WTC11 (cell line): ENCODE measurements around the gene PTPRT. TPM values are rescaled to one million over a fixed set of nuclear protein-coding genes. Genes with fewer than 3 reads are reported as not detected.

Source experiments
- ATAC-seq: fragments of 200-7000 bp; cut with Tn5 transposase; 2 replicates; pipeline ENCODE4 v1.10.0; 2021; ENCODE audit warnings: mild to moderate bottlenecking, moderate library complexity
- CTCF ChIA-PET: fragments of 300-600 bp; sonication (Branson Sonifier 250); formaldehyde crosslinking; loops from one replicate; lab custom pipeline; 2021; ENCODE audit warnings: antibody characterized with exemption; lab: Charles Lee
- POLR2A ChIA-PET: fragments of 350-600 bp; sonication (Branson Sonifier 250); formaldehyde crosslinking; loops from one replicate; lab custom pipeline; 2021; ENCODE audit warnings: antibody characterized with exemption; lab: Charles Lee
- DNase-seq: peaks from one replicate; pipeline ENCODE4 v3.0.0; 2021; ENCODE audit warnings: low spot score
- H3K27ac Mint-ChIP-seq: 2 replicates; pipeline ENCODE4 v1.8.0; 2021; ENCODE audit warnings: mixed read lengths
- H3K27me3 Mint-ChIP-seq: 2 replicates; pipeline ENCODE4 v1.8.0; 2021; ENCODE audit warnings: low read depth, mild to moderate bottlenecking, moderate library complexity, mixed read lengths
- H3K36me3 Mint-ChIP-seq: 2 replicates; pipeline ENCODE4 v1.8.0; 2021; ENCODE audit warnings: mixed read lengths
- H3K4me1 Mint-ChIP-seq: 2 replicates; pipeline ENCODE4 v1.8.0; 2022; ENCODE audit warnings: mixed read lengths
- H3K4me3 Mint-ChIP-seq: 2 replicates; pipeline ENCODE4 v1.8.0; 2021; ENCODE audit warnings: mild to moderate bottlenecking, moderate library complexity, mixed read lengths
- H3K9me3 Mint-ChIP-seq: 2 replicates; pipeline ENCODE4 v1.8.0; 2021; ENCODE audit warnings: mixed read lengths
- AR ChIP-seq: fragments of 250-450 bp; sonication (Bioruptor Pico); IDR thresholded peaks from 2 replicates; pipeline ENCODE4 v1.9.0; 2021; ENCODE audit warnings: mild to moderate bottlenecking
- E2F1 ChIP-seq: sonication (generic); formaldehyde crosslinking; IDR thresholded peaks from 2 replicates; pipeline ENCODE4 v1.8.0; 2022; ENCODE audit warnings: mild to moderate bottlenecking, missing genetic modification reagents
- ERG ChIP-seq: fragments of 250-450 bp; sonication (Bioruptor Pico); IDR thresholded peaks from 2 replicates; pipeline ENCODE4 v1.8.0; 2021; ENCODE audit warnings: mild to moderate bottlenecking
- FOXP4 ChIP-seq: sonication (generic); formaldehyde crosslinking; IDR thresholded peaks from 2 replicates; pipeline ENCODE4 v1.8.0; 2022; ENCODE audit warnings: mild to moderate bottlenecking, missing genetic modification reagents
- GRHL2 ChIP-seq: fragments of 250-450 bp; sonication (Bioruptor Pico); IDR thresholded peaks from 2 replicates; pipeline ENCODE4 v1.8.0; 2022; ENCODE audit warnings: mild to moderate bottlenecking, moderate library complexity; ENCODE audit not compliant: insufficient replicate concordance, severe bottlenecking
- HMGXB4 ChIP-seq: sonication (generic); formaldehyde crosslinking; IDR thresholded peaks from 2 replicates; pipeline ENCODE4 v1.8.1; 2023; ENCODE audit warnings: mild to moderate bottlenecking, moderate library complexity, missing genetic modification reagents
- NR1H2 ChIP-seq: sonication (generic); formaldehyde crosslinking; IDR thresholded peaks from 2 replicates; pipeline ENCODE4 v1.9.0; 2021; ENCODE audit warnings: mild to moderate bottlenecking, moderate library complexity, missing genetic modification reagents
- NR2C2 ChIP-seq: sonication (generic); formaldehyde crosslinking; IDR thresholded peaks from 2 replicates; pipeline ENCODE4 v1.8.0; 2022; ENCODE audit warnings: mild to moderate bottlenecking, missing genetic modification reagents
- SOX15 ChIP-seq: fragments of 250-450 bp; sonication (Bioruptor Pico); IDR thresholded peaks from 2 replicates; pipeline ENCODE4 v1.9.0; 2021; ENCODE audit warnings: mild to moderate bottlenecking
- SP1 ChIP-seq: sonication (generic); formaldehyde crosslinking; conservative IDR thresholded peaks from 2 replicates; pipeline ENCODE4 v1.8.1; 2022; ENCODE audit warnings: missing genetic modification reagents
- TEAD1 ChIP-seq: sonication (generic); formaldehyde crosslinking; IDR thresholded peaks from 2 replicates; pipeline ENCODE4 v1.8.0; 2022; ENCODE audit warnings: mild to moderate bottlenecking, missing genetic modification reagents
- USF2 ChIP-seq: sonication (generic); formaldehyde crosslinking; IDR thresholded peaks from 2 replicates; pipeline ENCODE4 v1.8.1; 2023; ENCODE audit warnings: mild to moderate bottlenecking, missing genetic modification reagents, moderate library complexity
- ZMAT4 ChIP-seq: fragments of 250-450 bp; sonication (Bioruptor Pico); IDR thresholded peaks from 2 replicates; pipeline ENCODE4 v1.9.0; 2021; ENCODE audit warnings: mild to moderate bottlenecking
- ZNF263 ChIP-seq: sonication (generic); formaldehyde crosslinking; IDR thresholded peaks from 2 replicates; pipeline ENCODE4 v1.8.1; 2022; ENCODE audit warnings: low read depth, mild to moderate bottlenecking, moderate library complexity, missing genetic modification reagents
- ZNF416 ChIP-seq: fragments of 250-450 bp; sonication (Bioruptor Pico); IDR thresholded peaks from 2 replicates; pipeline ENCODE4 v1.9.0; 2021; ENCODE audit warnings: mild to moderate bottlenecking, inconsistent platforms
- ZNF425 ChIP-seq: fragments of 250-450 bp; sonication (Bioruptor Pico); conservative IDR thresholded peaks from 2 replicates; pipeline ENCODE4 v1.9.0; 2021; ENCODE audit warnings: mild to moderate bottlenecking
- total RNA-seq: library from RNA; stranded (reverse); gene quantifications from 3 replicates; pipeline ENCODE4 v1.2.3, GENCODE V29; 2021

PTPRT gene
- total RNA-seq, 1 experiment from 2014 or later = 1.1 TPM

GRCh38 chr20:42752620-42753019 lies 437.1 kb downstream of the PTPRT start:
- ChIA-PET CTCF (no interaction called here), POLR2A (no interaction called here)
- DNase-seq = no peak
- no peak for ATAC-seq
- TF ChIP-seq TEAD1 (CRISPR knock-in tag) (no peak), FOXP4 (CRISPR knock-in tag) (no peak), SOX15 (CRISPR knock-in tag) (no peak)
- Mint-ChIP-seq H3K27ac (no peak overlapping the region), H3K4me1 (peaks cover 12% of the 10 kb centered on the region), H3K36me3 (no peaks in the 10 kb centered on the region), H3K4me3 (no peak overlapping the region), H3K9me3 (no peaks in the 10 kb centered on the region), H3K27me3 (no peaks in the 10 kb centered on the region; the same call in 1 of the 2 replicates)

- TF ChIP-seq ERG (no peak), ZNF425 (CRISPR knock-in tag) (no peak), ZNF263 (CRISPR knock-in tag) (no peak), GRHL2 (CRISPR knock-in tag) (no peak), NR2C2 (CRISPR knock-in tag) (no peak), HMGXB4 (CRISPR knock-in tag) (no peak), SP1 (CRISPR knock-in tag) (no peak), NR1H2 (CRISPR knock-in tag) (no peak), ZMAT4 (no peak), ZNF416 (CRISPR knock-in tag) (no peak), AR (no peak), USF2 (CRISPR knock-in tag) (no peak), E2F1 (CRISPR knock-in tag) (no peak)
- TF ChIP-seq, all 79 proteins: peak for 0
- Mint-ChIP-seq H3K27me3 (no peaks in the 10 kb centered on the region; the same call in 1 of the 2 replicates), H3K4me3 (no peak overlapping the region), H3K9me3 (no peaks in the 10 kb centered on the region), H3K36me3 (no peaks in the 10 kb centered on the region), H3K27ac (no peak overlapping the region), H3K4me1 (peaks cover 20% of the 10 kb centered on the region)
- ChIA-PET CTCF (no interaction called here), POLR2A (no interaction called here)
- peak; percentile 47 for ATAC-seq
- no peak for DNase-seq
Observed at GRCh38 chr20:42749556-42749955, 440.1 kb downstream of the PTPRT start.
